ENCODE data around the gene POLR3A. TPM values are rescaled to one million over a fixed set of nuclear protein-coding genes. Genes with fewer than 3 reads are reported as not detected.
A peak's percentile ranks its signal among the peaks of the same experiment; 100 is the strongest.

POLR3A gene
- total and polyA plus RNA-seq, 2 of the 13 experiments (the other 11 are each of a cell fraction or from before 2014, with no cell fraction given): 13.6 to 19.2 TPM

GRCh38 chr10:77919713-77920108, 109.6 kb downstream of the POLR3A start:
- H4K20me1 ChIP-seq (ENCODE audit: insufficient read depth, low read length): peaks cover 3% of the 10 kb centered on the region; the same call in 1 of the 2 replicates
- intact Hi-C loops (cut with micrococcal nuclease; ENCODE audit: unreplicated experiment) (no loop called here), in situ Hi-C loops (cut with HindIII; ENCODE audit: extremely low pct_ligation_motif_present, low pct_unique_long_range_greater_than_20kb) (no loop called here)
- peak; percentile 50 for FAIRE-seq
- H3K27ac ChIP-seq (ENCODE audit: extremely low read length, insufficient read depth, low read length): no peak overlapping the region
- no peaks in the 10 kb centered on the region for H3K9me3 ChIP-seq (ENCODE audit: low read length)
- H3K4me3 ChIP-seq (replicated peaks in 1 of 3; ENCODE audit: insufficient read depth in 1 of 3, low read depth in 2 of 3, low read length in 3 of 3): no peak overlapping the region
- no peaks in the 10 kb centered on the region for H3K27me3 ChIP-seq (ENCODE audit: control insufficient read depth in 1 of 2, insufficient read depth in 2 of 2, low read length in 2 of 2)
- WGBS (ENCODE audit: low lambda C conversion rate): 35% methylated on average over 4 of the region's 4 CpGs
- H3K36me3 ChIP-seq (replicated peaks in 1 of 2; ENCODE audit: control insufficient read depth in 1 of 2, insufficient read depth in 2 of 2, low read length in 2 of 2): no peaks in the 10 kb centered on the region; a peak in 1 of 5 replicates
- peaks cover 83% of the 10 kb centered on the region for H3K79me2 ChIP-seq (ENCODE audit: insufficient read depth, low read length)
- peak; percentile 64 for ATAC-seq
- no TSS peak for BruUV-seq (replicated peaks)
- peak; percentile 70 for DNase-seq (ENCODE audit: low spot score)
- H3K4me1 ChIP-seq (ENCODE audit: insufficient read depth, low read length): peaks cover 78% of the 10 kb centered on the region
- CTCF ChIA-PET (ENCODE audit: low intra/inter-chr PET ratio, low total read pairs): no interaction called here
- H3K9ac ChIP-seq (ENCODE audit: insufficient read depth, low read depth, low read length): no peak overlapping the region
- no peak overlapping the region for H2AFZ ChIP-seq (ENCODE audit: low read length)
- POLR2A ChIA-PET: interaction anchor here (0.5 to 2.2 kb wide), 7 partner anchors 9 to 73 kb away, joined by 3 to 6 read pairs (median 4); no protein-coding TSS in a partner anchor
- H3K4me2 ChIP-seq (ENCODE audit: low read depth, low read length): no peak overlapping the region
- TF ChIP-seq FOXA3 (CRISPR knock-in tag; IDR thresholded peaks at IDR 0.05): peak; percentile 71; the same call in 1 of the 2 replicates
- TF ChIP-seq FOXA1 (IDR thresholded peaks at IDR 0.05): no peak
- TF ChIP-seq FOXA1 (CRISPR knock-in tag; IDR thresholded peaks at IDR 0.05): peak; percentile 57
- TF ChIP-seq ATF3 (CRISPR knock-in tag; IDR thresholded peaks at IDR 0.05): peak; percentile 82
- TF ChIP-seq JUN (CRISPR knock-in tag; IDR thresholded peaks at IDR 0.05): peak; percentile 81; the same call in 1 of the 2 replicates
- peak; percentile 83 for TF ChIP-seq FOSL2 (CRISPR knock-in tag; IDR thresholded peaks at IDR 0.05)
- no peak for TF ChIP-seq ZNF446 (CRISPR knock-in tag; IDR thresholded peaks at IDR 0.05)
- TF ChIP-seq SALL1 (CRISPR knock-in tag; IDR thresholded peaks at IDR 0.05): peak; percentile 27; the same call in 1 of the 2 replicates
- peak; percentile 39; the same call in 1 of the 2 replicates for TF ChIP-seq HDAC2 (CRISPR knock-in tag; IDR thresholded peaks at IDR 0.05)
- TF ChIP-seq ZMYM3 (CRISPR knock-in tag; IDR thresholded peaks at IDR 0.05): 0 out of 2 replicates have a peak, but pooled peaks have one; percentile 17
- peak; percentile 75 for TF ChIP-seq JUND (CRISPR knock-in tag; IDR thresholded peaks at IDR 0.05)
- no peak for TF ChIP-seq SNAPC5 (CRISPR knock-in tag; IDR thresholded peaks at IDR 0.05; ENCODE audit: borderline replicate concordance)
- TF ChIP-seq ATF2 (CRISPR knock-in tag; IDR thresholded peaks at IDR 0.05): peak; percentile 83
- no peak for TF ChIP-seq TIGD3 (CRISPR knock-in tag; IDR thresholded peaks at IDR 0.05; ENCODE audit: borderline replicate concordance)
- 0 out of 2 replicates have a peak, but pooled peaks have one; percentile 30 for TF ChIP-seq CEBPG (CRISPR knock-in tag; IDR thresholded peaks at IDR 0.05)
- TF ChIP-seq ARID5B (CRISPR knock-in tag; IDR thresholded peaks at IDR 0.05): 0 out of 2 replicates have a peak, but pooled peaks have one; percentile 37
- 0 out of 2 replicates have a peak, but pooled peaks have one; percentile 16 for TF ChIP-seq CBX5 (CRISPR knock-in tag; IDR thresholded peaks at IDR 0.05; ENCODE audit: borderline replicate concordance)
- TF ChIP-seq ATF7 (IDR thresholded peaks at IDR 0.05): peak; percentile 26; the same call in 1 of the 2 replicates
- TF ChIP-seq ATF7 (CRISPR knock-in tag; IDR thresholded peaks at IDR 0.05): no peak
- TF ChIP-seq CEBPB (IDR thresholded peaks at IDR 0.05; ENCODE audit: borderline replicate concordance, low read depth, low read length): peak; percentile 9; the same call in 1 of the 2 replicates
